HG03025 (cell line): Measurements from ENCODE around the gene RBM15.

ENCODE experiments used
- ATAC-seq: cut with Tn5 transposase; IDR thresholded peaks from one replicate; pipeline ENCODE4 v1.9.1; 2021; ENCODE audit warnings: mild to moderate bottlenecking, moderate library complexity; ENCODE audit not compliant: unreplicated experiment, low FRiP score

The RBM15 gene

GRCh38 chr1:110393691-110394492 is 54.7 kb downstream of the RBM15 start:
- ATAC-seq, result no peak

GRCh38 chr1:110394493-110394820 is 55.3 kb downstream of the RBM15 start:
- ATAC-seq, result no peak
